ENCODE measurements around the gene PTPRJ. TPM values are rescaled to one million over a fixed set of nuclear protein-coding genes. Genes with fewer than 3 reads are reported as not detected.

Gene PTPRJ
- polyA plus RNA-seq, 1 donor (not counting 4 experiments of a cell fraction or from before 2014, with no cell fraction given): 0.84 TPM

DNA sequence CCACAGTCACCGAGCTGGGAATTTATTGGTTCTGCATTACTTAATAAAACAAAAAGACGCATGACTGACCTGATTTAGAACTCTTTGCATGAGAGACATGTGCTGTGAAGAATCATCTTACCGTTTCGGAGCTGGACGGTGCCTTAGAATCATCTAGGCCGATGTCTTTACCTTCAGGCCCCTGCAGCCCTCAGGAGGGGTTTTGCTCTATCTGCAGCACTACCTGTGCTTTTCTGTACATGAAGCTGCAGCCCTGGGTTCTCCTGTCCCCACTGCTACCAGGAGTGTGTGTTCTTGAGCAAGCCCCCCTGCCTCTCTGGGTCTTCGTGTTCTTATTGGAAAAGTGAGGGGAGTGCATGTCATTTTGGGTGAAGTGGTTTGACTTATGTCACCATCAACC is 142.3 kb downstream of the PTPRJ start:
- H4K20me1 ChIP-seq (ENCODE audit: control insufficient read depth, extremely low read depth, insufficient read depth, low read length): no peaks in the 10 kb centered on the region
- no peaks in the 10 kb centered on the region for H3K9me1 ChIP-seq (ENCODE audit: control insufficient read depth, extremely low read depth, insufficient read depth, low read length)
- dilution Hi-C loops (cut with MboI; ENCODE audit: extremely low pct_ligation_motif_present, low sequenced_read_pairs): no loop called here
- H3K27me3 ChIP-seq (ENCODE audit: control insufficient read depth, extremely low read depth, insufficient read depth, low read length): no peaks in the 10 kb centered on the region
- no peak overlapping the region for H3K27ac ChIP-seq (ENCODE audit: control insufficient read depth, insufficient read depth, low read length)
- no peak overlapping the region for H3K4me2 ChIP-seq (ENCODE audit: control insufficient read depth, extremely low read depth, insufficient read depth, low read depth, low read length)
- H3K9me3 ChIP-seq (ENCODE audit: control insufficient read depth, low read depth, low read length): no peaks in the 10 kb centered on the region
- H3K36me3 ChIP-seq (ENCODE audit: control insufficient read depth in 2 of 2, extremely low read depth in 1 of 2, insufficient read depth in 2 of 2, low read length in 2 of 2): no peaks in the 10 kb centered on the region
- no peak for TF ChIP-seq EZH2 (IDR thresholded peaks at IDR 0.05; ENCODE audit: low read length)
- TF ChIP-seq, protein P1, sequence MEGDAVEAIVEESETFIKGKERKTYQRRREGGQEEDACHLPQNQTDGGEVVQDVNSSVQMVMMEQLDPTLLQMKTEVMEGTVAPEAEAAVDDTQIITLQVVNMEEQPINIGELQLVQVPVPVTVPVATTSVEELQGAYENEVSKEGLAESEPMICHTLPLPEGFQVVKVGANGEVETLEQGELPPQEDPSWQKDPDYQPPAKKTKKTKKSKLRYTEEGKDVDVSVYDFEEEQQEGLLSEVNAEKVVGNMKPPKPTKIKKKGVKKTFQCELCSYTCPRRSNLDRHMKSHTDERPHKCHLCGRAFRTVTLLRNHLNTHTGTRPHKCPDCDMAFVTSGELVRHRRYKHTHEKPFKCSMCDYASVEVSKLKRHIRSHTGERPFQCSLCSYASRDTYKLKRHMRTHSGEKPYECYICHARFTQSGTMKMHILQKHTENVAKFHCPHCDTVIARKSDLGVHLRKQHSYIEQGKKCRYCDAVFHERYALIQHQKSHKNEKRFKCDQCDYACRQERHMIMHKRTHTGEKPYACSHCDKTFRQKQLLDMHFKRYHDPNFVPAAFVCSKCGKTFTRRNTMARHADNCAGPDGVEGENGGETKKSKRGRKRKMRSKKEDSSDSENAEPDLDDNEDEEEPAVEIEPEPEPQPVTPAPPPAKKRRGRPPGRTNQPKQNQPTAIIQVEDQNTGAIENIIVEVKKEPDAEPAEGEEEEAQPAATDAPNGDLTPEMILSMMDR (optimal IDR thresholded peaks at IDR 0.05 in 1 of 3, IDR thresholded peaks at IDR 0.05 in 1 of 3, conservative IDR thresholded peaks at IDR 0.05 in 1 of 3; ENCODE audit: extremely low read depth in 1 of 3, insufficient read depth in 2 of 3, low read length in 3 of 3): no peak
- no peaks in the 10 kb centered on the region for H3K4me1 ChIP-seq (ENCODE audit: control insufficient read depth, extremely low read depth, insufficient read depth, low read length)
- no peak overlapping the region for H3K9ac ChIP-seq (ENCODE audit: control insufficient read depth, extremely low read depth, insufficient read depth, low read length)
- FAIRE-seq: no peak
- H2AFZ ChIP-seq (ENCODE audit: control insufficient read depth, low read length): no peak overlapping the region
- no peaks in the 10 kb centered on the region for H3K79me2 ChIP-seq (ENCODE audit: control insufficient read depth, insufficient read depth, low read length)
- DNase-seq (ENCODE audit: low read depth, low spot score): no peak
- H3K4me3 ChIP-seq (ENCODE audit: control insufficient read depth in 2 of 3, extremely low read depth in 1 of 3, insufficient read depth in 2 of 3, low read depth in 1 of 3, low read length in 3 of 3): no peak overlapping the region

DNA sequence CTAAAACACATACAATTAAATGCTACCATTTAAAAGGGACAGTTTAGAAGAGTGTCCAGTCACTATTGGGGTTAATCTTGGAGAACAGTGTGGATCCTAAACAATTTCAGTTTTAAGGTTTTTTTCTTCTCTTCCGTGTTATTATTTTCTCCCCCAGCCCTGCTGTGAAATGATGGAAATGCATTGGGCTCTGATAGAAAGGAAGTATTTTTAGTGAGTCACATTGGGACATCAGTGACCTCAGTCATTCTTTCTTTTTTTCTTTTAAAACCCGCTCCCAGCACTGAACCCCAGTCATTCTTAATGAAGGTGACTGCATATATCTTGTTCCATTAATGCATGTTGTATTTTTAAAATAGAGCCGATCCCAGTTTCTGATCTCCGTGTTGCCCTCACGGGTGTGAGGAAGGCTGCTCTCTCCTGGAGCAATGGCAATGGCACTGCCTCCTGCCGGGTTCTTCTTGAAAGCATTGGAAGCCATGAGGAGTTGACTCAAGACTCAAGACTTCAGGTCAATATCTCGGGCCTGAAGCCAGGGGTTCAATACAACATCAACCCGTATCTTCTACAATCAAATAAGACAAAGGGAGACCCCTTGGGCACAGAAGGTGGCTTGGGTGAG is 143.0 kb downstream of the PTPRJ start:
- DNase-seq (ENCODE audit: low read depth, low spot score): no peak
- Histone ChIP-seq H3K27me3 (ENCODE audit: control insufficient read depth, extremely low read depth, insufficient read depth, low read length) (no peaks in the 10 kb centered on the region), H4K20me1 (ENCODE audit: control insufficient read depth, extremely low read depth, insufficient read depth, low read length) (no peaks in the 10 kb centered on the region), H3K9me3 (ENCODE audit: control insufficient read depth, low read depth, low read length) (no peaks in the 10 kb centered on the region), H3K4me1 (ENCODE audit: control insufficient read depth, extremely low read depth, insufficient read depth, low read length) (no peaks in the 10 kb centered on the region), H3K4me2 (ENCODE audit: control insufficient read depth, extremely low read depth, insufficient read depth, low read depth, low read length) (no peak overlapping the region), H3K79me2 (ENCODE audit: control insufficient read depth, insufficient read depth, low read length) (no peaks in the 10 kb centered on the region), H3K36me3 (ENCODE audit: control insufficient read depth in 2 of 2, extremely low read depth in 1 of 2, insufficient read depth in 2 of 2, low read length in 2 of 2) (no peaks in the 10 kb centered on the region), H2AFZ (ENCODE audit: control insufficient read depth, low read length) (no peak overlapping the region), H3K27ac (ENCODE audit: control insufficient read depth, insufficient read depth, low read length) (no peak overlapping the region), H3K9me1 (ENCODE audit: control insufficient read depth, extremely low read depth, insufficient read depth, low read length) (no peaks in the 10 kb centered on the region), H3K9ac (ENCODE audit: control insufficient read depth, extremely low read depth, insufficient read depth, low read length) (no peak overlapping the region), H3K4me3 (ENCODE audit: control insufficient read depth in 2 of 3, extremely low read depth in 1 of 3, insufficient read depth in 2 of 3, low read depth in 1 of 3, low read length in 3 of 3) (no peak overlapping the region)
- dilution Hi-C loops (cut with MboI; ENCODE audit: extremely low pct_ligation_motif_present, low sequenced_read_pairs): no loop called here
- no peak for FAIRE-seq
- TF ChIP-seq EZH2 (IDR thresholded peaks at IDR 0.05; ENCODE audit: low read length): no peak
- TF ChIP-seq, protein P1 (optimal IDR thresholded peaks at IDR 0.05 in 1 of 3, IDR thresholded peaks at IDR 0.05 in 1 of 3, conservative IDR thresholded peaks at IDR 0.05 in 1 of 3; ENCODE audit: extremely low read depth in 1 of 3, insufficient read depth in 2 of 3, low read length in 3 of 3): no peak
